SK-N-SH (cell line): ENCODE data around the gene ALDOA. TPM values are rescaled to one million over a fixed set of nuclear protein-coding genes. Genes with fewer than 3 reads are reported as not detected.

Experiments
- CTCF ChIA-PET: fragments of 300-600, 350-600 bp; formaldehyde crosslinking; extraction: SDS; loops from one replicate; lab custom pipeline; 2021; lab: Yijun Ruan, JAX
- POLR2A ChIA-PET: fragments of 350-600 bp; sonication (Branson Sonifier 250); formaldehyde crosslinking; extraction: SDS; loops from one replicate; lab custom pipeline; 2020; ENCODE audit warnings: antibody characterized with exemption, inconsistent platforms; lab: Yijun Ruan, JAX
- DNase-seq: peaks from one replicate; pipeline ENCODE4 v3.0.0; 2012
- H2AFZ ChIP-seq: fragments of 200-600 bp; sonication (generic); 2 replicates; pipeline ENCODE4 v1.8.1; 2016; ENCODE audit warnings: antibody characterized with exemption, mild to moderate bottlenecking, low read depth
- H3F3A ChIP-seq: fragments of 200-600 bp; sonication (generic); replicated peaks from 2 replicates; pipeline ENCODE3; 2016; ENCODE audit warnings: antibody characterized with exemption, mild to moderate bottlenecking; ENCODE audit not compliant: insufficient read depth
- H3K27ac ChIP-seq, 2 experiments: fragments of 200-500 bp in 1 of 2; fragments of 200-600 bp in 1 of 2; sonication (Bioruptor generic) in 1 of 2; sonication (generic), shearing (Covaris generic) in 1 of 2; 2 replicates each; pipeline versions ENCODE4 v1.5.1 to v1.6.1; 2014 to 2016; ENCODE audit warnings: low read depth in 2 of 2, inconsistent platforms in 1 of 2, low read length in 1 of 2, mild to moderate bottlenecking in 1 of 2, mixed read lengths in 1 of 2
- H3K27me3 ChIP-seq: fragments of 200-600 bp; sonication (generic), shearing (Covaris generic); 2 replicates; pipeline ENCODE4 v1.6.1; 2016; ENCODE audit warnings: mixed run types; ENCODE audit not compliant: insufficient read depth
- H3K36me3 ChIP-seq, 2 experiments: fragments of 200-500 bp in 1 of 2; fragments of 200-600 bp in 1 of 2; sonication (Bioruptor generic) in 1 of 2; sonication (generic) in 1 of 2; replicated peaks in 1 of 2; 2 replicates each; pipeline versions ENCODE3 to v1.5.1; 2014 to 2016; ENCODE audit warnings: low read length in 1 of 2, mild to moderate bottlenecking in 1 of 2; ENCODE audit not compliant: insufficient read depth in 2 of 2, control insufficient read depth in 1 of 2
- H3K4me1 ChIP-seq, 2 experiments: fragments of 200-500 bp in 1 of 2; fragments of 200-600 bp in 1 of 2; sonication (Bioruptor generic) in 1 of 2; sonication (generic), shearing (Covaris generic) in 1 of 2; 2 replicates each; pipeline versions ENCODE4 v1.5.1 to v1.6.1; 2014 to 2016; ENCODE audit warnings: low read depth in 1 of 2, low read length in 1 of 2, mixed run types in 1 of 2; ENCODE audit not compliant: insufficient read depth in 2 of 2, control insufficient read depth in 1 of 2
- H3K4me2 ChIP-seq: fragments of 200-600 bp; sonication (generic), shearing (Covaris generic); 2 replicates; pipeline ENCODE4 v1.6.1; 2017; ENCODE audit warnings: mixed run types
- H3K4me3 ChIP-seq, 2 experiments: fragments of 200-500 bp in 1 of 2; fragments of 200-600 bp in 1 of 2; sonication (Bioruptor generic) in 1 of 2; sonication (generic), shearing (Covaris generic) in 1 of 2; 2 replicates each; pipeline versions ENCODE4 v1.5.1 to v1.8.1; 2014 to 2016; ENCODE audit warnings: low read depth in 2 of 2, inconsistent platforms in 1 of 2, low read length in 1 of 2, mild to moderate bottlenecking in 1 of 2, mixed read lengths in 1 of 2, moderate library complexity in 1 of 2
- H3K79me2 ChIP-seq: fragments of 200-600 bp; sonication (generic); 2 replicates; pipeline ENCODE4 v1.8.1; 2017; ENCODE audit warnings: mild to moderate bottlenecking; ENCODE audit not compliant: insufficient read depth
- H3K9ac ChIP-seq: fragments of 200-600 bp; sonication (generic); 2 replicates; pipeline ENCODE4 v1.6.1; 2017; ENCODE audit warnings: mixed run types
- H3K9me2 ChIP-seq: fragments of 200-600 bp; sonication (generic); 2 replicates; pipeline ENCODE4 v1.6.1; 2017; ENCODE audit warnings: mixed run types
- H3K9me3 ChIP-seq: fragments of 200-600 bp; sonication (generic); 2 replicates; pipeline ENCODE4 v1.6.1; 2017; ENCODE audit warnings: mixed run types, mild to moderate bottlenecking, moderate library complexity
- H4K20me1 ChIP-seq: fragments of 200-600 bp; sonication (generic); 2 replicates; pipeline ENCODE4 v1.6.1; 2017; ENCODE audit warnings: mild to moderate bottlenecking, mixed run types; ENCODE audit not compliant: insufficient read depth
- EZH2phosphoT487 ChIP-seq: fragments of 200-600 bp; sonication (generic); IDR thresholded peaks from 2 replicates; pipeline ENCODE4 v1.6.1; 2017; ENCODE audit warnings: low read depth, mixed run types, mild to moderate bottlenecking, antibody characterized with exemption, moderate library complexity, borderline replicate concordance
- FOSL2 ChIP-seq: IDR thresholded peaks from 2 replicates; pipeline ENCODE4 v1.4.0; 2012; ENCODE audit warnings: low read depth, mild to moderate bottlenecking, moderate library complexity, borderline replicate concordance
- FOXM1 ChIP-seq: IDR thresholded peaks from 2 replicates; pipeline ENCODE4 v1.4.0; 2012; ENCODE audit warnings: low read depth, mild to moderate bottlenecking
- GATA2 ChIP-seq: sonication (generic); formaldehyde crosslinking; IDR thresholded peaks from 2 replicates; pipeline ENCODE4 v1.5.0; 2020; ENCODE audit warnings: mild to moderate bottlenecking, missing genetic modification reagents
- NFIC ChIP-seq: IDR thresholded peaks from 2 replicates; pipeline ENCODE4 v1.4.0; 2012; ENCODE audit warnings: borderline replicate concordance
- NRF1 ChIP-seq: IDR thresholded peaks from 2 replicates; pipeline ENCODE4 v1.6.1; 2012; ENCODE audit warnings: low read depth, mild to moderate bottlenecking, low read length
- RAD21 ChIP-seq: IDR thresholded peaks from 2 replicates; pipeline ENCODE4 v1.6.1; 2012; ENCODE audit warnings: mild to moderate bottlenecking, low read length
- RCOR1 ChIP-seq: fragments of 150-350 bp; IDR thresholded peaks from 2 replicates; pipeline ENCODE4 v1.6.1; 2017; ENCODE audit warnings: antibody characterized with exemption, low read length
- RFX5 ChIP-seq: IDR thresholded peaks from 2 replicates; pipeline ENCODE4 v1.6.1; 2012; ENCODE audit warnings: mild to moderate bottlenecking, improper control_type of control experiment, low read length
- SIN3A ChIP-seq: IDR thresholded peaks from 2 replicates; pipeline ENCODE4 v1.6.1; 2012; ENCODE audit warnings: low read depth, mild to moderate bottlenecking, low read length, moderate library complexity, borderline replicate concordance
- SMC3 ChIP-seq: IDR thresholded peaks from 2 replicates; pipeline ENCODE4 v1.6.1; 2012; ENCODE audit warnings: low read depth, low read length, improper control_type of control experiment
- TCF12 ChIP-seq: IDR thresholded peaks from 2 replicates; pipeline ENCODE4 v1.4.0; 2012
- TEAD4 ChIP-seq: IDR thresholded peaks from 2 replicates; pipeline ENCODE4 v1.4.0; 2012; ENCODE audit warnings: mild to moderate bottlenecking, borderline replicate concordance; ENCODE audit not compliant: insufficient read depth
- WGBS: methylation state at CpG from one replicate; pipeline ENCODE4 v1.1.6; 2017; ENCODE audit warnings: low lambda C conversion rate; 5-methylcytosine and 5-hydroxymethylcytosine counted together
- polyA plus RNA-seq, 3 experiments: library from polyadenylated mRNA; depleted of rRNA; stranded (reverse); fragments of >200 nt; gene quantifications; 2 replicates each; pipeline ENCODE4 v1.2.3, GENCODE V29; 2012
- TF ChIP-seq, protein P1 (sequence below): fragments of 150-350 bp; IDR thresholded peaks from 2 replicates; pipeline ENCODE4 v1.6.1; 2017; ENCODE audit warnings: antibody characterized with exemption, low read length, low read depth, borderline replicate concordance
- TF ChIP-seq, protein P2 (sequence below): IDR thresholded peaks from 2 replicates; pipeline ENCODE4 v1.4.0; 2012; ENCODE audit warnings: low read depth, borderline replicate concordance
- TF ChIP-seq, protein P3 (sequence below): fragments of 150-350 bp; IDR thresholded peaks from 2 replicates; pipeline ENCODE4 v1.6.1; 2016; ENCODE audit warnings: mild to moderate bottlenecking, low read depth, low read length

Gene ALDOA
- polyA plus RNA-seq, 1 of the 3 experiments (the other 2 are of a cell fraction) = 641 TPM

DNA sequence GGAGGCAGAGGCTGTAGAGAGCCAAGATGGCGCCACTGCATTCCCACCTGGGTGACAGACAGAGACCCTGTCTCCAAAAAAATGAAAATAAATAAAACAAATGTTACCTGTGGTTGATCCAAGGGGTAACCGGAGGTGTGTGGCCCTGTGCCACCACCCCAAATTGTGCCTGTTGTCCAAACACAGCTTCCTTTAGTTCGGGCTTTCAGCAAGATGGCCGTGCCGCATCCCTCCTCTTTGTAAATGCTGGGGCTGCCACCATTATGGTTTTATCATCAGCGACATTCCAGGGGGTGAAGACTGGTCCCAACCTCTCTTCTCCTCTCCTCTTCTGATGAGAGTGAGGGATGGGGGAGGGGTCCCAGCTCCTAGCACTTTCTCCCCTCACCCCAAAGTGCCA, 42.7 kb upstream of the ALDOA start, which contains the start of gene C16orf92:
TSS of gene C16orf92 (plus strand) at position 312 of the 400 bp plus-strand sequence. CDS start 143 bp downstream, outside the sequence.
- peaks cover 6% of the 10 kb centered on the region for H3F3A ChIP-seq
- H3K9ac ChIP-seq = no peak within 1 kb of the TSS
- no peak for DNase-seq
- no peaks in the 10 kb centered on the region for H3K27me3 ChIP-seq
- POLR2A ChIA-PET = interaction anchor here (1.2 kb wide), 1 partner anchor 9 kb away, joined by 5 read pairs; the partner anchor contains the start of gene TLCD3B
- H3K4me2 ChIP-seq = no peak within 1 kb of the TSS
- H2AFZ ChIP-seq = no peak within 1 kb of the TSS
- H3K27ac ChIP-seq = no peak within 1 kb of the TSS
- H3K4me1 ChIP-seq = peaks cover 0 to 2% of the 10 kb centered on the region in 2 experiments; a peak in 1 of 4 replicates
- WGBS = 83% methylated on average over 6 of the region's 6 CpGs
- CTCF ChIA-PET = interaction anchor here (0.6 to 3.4 kb wide), 6 partner anchors 9 to 322 kb away, joined by 3 to 43 read pairs (median 3); partner anchors contain the start of gene TLCD3B
- no peaks in the 10 kb centered on the region for H3K9me2 ChIP-seq
- no peaks in the 10 kb centered on the region for H3K36me3 ChIP-seq
- no peak within 1 kb of the TSS for H3K4me3 ChIP-seq
- no peaks in the 10 kb centered on the region for H3K9me3 ChIP-seq
- H3K79me2 ChIP-seq = no peaks in the 10 kb centered on the region
- TF ChIP-seq FOXM1 = no peak
- TF ChIP-seq SIN3A = no peak
- TF ChIP-seq RCOR1 = no peak
- TF ChIP-seq, protein P1, sequence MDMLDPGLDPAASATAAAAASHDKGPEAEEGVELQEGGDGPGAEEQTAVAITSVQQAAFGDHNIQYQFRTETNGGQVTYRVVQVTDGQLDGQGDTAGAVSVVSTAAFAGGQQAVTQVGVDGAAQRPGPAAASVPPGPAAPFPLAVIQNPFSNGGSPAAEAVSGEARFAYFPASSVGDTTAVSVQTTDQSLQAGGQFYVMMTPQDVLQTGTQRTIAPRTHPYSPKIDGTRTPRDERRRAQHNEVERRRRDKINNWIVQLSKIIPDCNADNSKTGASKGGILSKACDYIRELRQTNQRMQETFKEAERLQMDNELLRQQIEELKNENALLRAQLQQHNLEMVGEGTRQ = no peak
- no peak for TF ChIP-seq TEAD4
- no peak for TF ChIP-seq RAD21
- no peak for TF ChIP-seq TCF12
- H4K20me1 ChIP-seq = no peaks in the 10 kb centered on the region

DNA sequence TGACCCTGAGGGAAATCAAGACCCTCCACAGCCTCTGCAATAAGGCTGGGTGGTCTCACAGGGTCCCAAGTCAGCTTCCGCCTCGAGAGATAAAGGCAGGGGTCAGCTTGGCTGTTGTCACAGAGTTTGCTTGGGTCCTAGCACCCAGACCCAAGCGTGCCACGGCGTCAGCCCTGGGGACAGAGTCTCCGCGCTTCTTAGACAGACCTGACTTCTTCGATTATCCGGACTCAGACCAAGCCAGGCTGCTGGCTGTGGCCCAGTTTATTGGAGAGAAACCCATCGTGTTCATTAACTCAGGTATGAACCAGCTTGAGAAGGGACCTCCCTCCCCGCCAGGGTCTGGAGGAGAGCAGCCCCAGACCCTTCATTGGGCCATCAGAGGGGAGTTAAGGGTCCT, 42.0 kb upstream of the ALDOA start:
- Histone ChIP-seq H3K36me3 (no peaks in the 10 kb centered on the region), H3F3A (peaks cover 6% of the 10 kb centered on the region), H3K4me2 (no peak overlapping the region), H3K9me3 (no peaks in the 10 kb centered on the region), H3K9me2 (no peaks in the 10 kb centered on the region), H3K9ac (no peak overlapping the region), H2AFZ (no peak overlapping the region), H3K4me1 (peaks cover 0 to 7% of the 10 kb centered on the region in 2 experiments; a peak in 1 of 4 replicates), H3K79me2 (no peaks in the 10 kb centered on the region)
- CTCF ChIA-PET = interaction anchor here (1.1 to 3.4 kb wide), 3 partner anchors 9 to 175 kb away, joined by 3 to 43 read pairs (median 4); partner anchors contain the start of gene TLCD3B
- POLR2A ChIA-PET = interaction anchor here (0.8 to 1.2 kb wide), 2 partner anchors 8 to 17 kb away, joined by 3 to 5 read pairs; partner anchors contain the start of gene TLCD3B
- 61% methylated on average over 8 of the region's 11 CpGs for WGBS
- DNase-seq = no peak
- TF ChIP-seq RAD21 = no peak
- TF ChIP-seq GATA2 (CRISPR knock-in tag) = no peak
- TF ChIP-seq EZH2phosphoT487 = no peak
- TF ChIP-seq, all 33 proteins: peak for 0
- no peaks in the 10 kb centered on the region for H4K20me1 ChIP-seq
- H3K27ac ChIP-seq = no peak overlapping the region
- no peak overlapping the region for H3K4me3 ChIP-seq
- H3K27me3 ChIP-seq = no peaks in the 10 kb centered on the region

DNA sequence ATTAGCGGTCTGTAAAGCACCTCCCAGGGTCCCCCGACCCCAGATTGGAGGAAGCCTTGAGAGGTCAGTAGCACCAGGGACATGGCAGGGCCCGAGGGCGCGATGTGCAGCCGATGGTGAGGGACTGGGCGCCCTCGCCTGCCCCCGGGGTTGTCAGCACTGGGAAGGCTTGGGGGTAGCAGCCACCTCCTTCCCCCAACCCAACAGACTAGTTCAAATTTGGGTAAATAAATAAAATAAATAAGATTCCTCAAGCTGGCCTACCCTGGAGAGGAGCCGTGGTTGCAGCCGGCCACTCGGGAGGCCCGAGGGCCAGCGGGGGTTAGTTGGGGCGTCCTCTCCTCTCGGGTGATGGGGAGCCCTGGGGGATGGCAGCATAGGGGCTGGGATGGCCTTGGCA, 41.1 kb upstream of the ALDOA start:
- H3K4me1 ChIP-seq = peaks cover 0 to 16% of the 10 kb centered on the region in 2 experiments; a peak in 1 of 4 replicates
- no peaks in the 10 kb centered on the region for H3K9me3 ChIP-seq
- no peaks in the 10 kb centered on the region for H4K20me1 ChIP-seq
- H3K27me3 ChIP-seq = no peaks in the 10 kb centered on the region
- H3K4me3 ChIP-seq = no peak overlapping the region
- CTCF ChIA-PET = interaction anchor here (0.6 to 0.9 kb wide), 2 partner anchors 8 to 18 kb away, joined by 3 read pairs; no protein-coding TSS in a partner anchor
- no peak overlapping the region for H2AFZ ChIP-seq
- H3F3A ChIP-seq = peaks cover 6% of the 10 kb centered on the region
- WGBS = 66% methylated on average over 16 of the region's 16 CpGs
- no peaks in the 10 kb centered on the region for H3K36me3 ChIP-seq
- no peak for DNase-seq
- H3K27ac ChIP-seq = no peak overlapping the region
- POLR2A ChIA-PET = no interaction called here
- H3K9me2 ChIP-seq = no peaks in the 10 kb centered on the region
- H3K79me2 ChIP-seq = no peaks in the 10 kb centered on the region
- H3K9ac ChIP-seq = no peak overlapping the region
- no peak overlapping the region for H3K4me2 ChIP-seq
- TF ChIP-seq, protein P2, sequence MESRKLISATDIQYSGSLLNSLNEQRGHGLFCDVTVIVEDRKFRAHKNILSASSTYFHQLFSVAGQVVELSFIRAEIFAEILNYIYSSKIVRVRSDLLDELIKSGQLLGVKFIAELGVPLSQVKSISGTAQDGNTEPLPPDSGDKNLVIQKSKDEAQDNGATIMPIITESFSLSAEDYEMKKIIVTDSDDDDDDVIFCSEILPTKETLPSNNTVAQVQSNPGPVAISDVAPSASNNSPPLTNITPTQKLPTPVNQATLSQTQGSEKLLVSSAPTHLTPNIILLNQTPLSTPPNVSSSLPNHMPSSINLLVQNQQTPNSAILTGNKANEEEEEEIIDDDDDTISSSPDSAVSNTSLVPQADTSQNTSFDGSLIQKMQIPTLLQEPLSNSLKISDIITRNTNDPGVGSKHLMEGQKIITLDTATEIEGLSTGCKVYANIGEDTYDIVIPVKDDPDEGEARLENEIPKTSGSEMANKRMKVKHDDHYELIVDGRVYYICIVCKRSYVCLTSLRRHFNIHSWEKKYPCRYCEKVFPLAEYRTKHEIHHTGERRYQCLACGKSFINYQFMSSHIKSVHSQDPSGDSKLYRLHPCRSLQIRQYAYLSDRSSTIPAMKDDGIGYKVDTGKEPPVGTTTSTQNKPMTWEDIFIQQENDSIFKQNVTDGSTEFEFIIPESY = no peak
- TF ChIP-seq, protein P3, sequence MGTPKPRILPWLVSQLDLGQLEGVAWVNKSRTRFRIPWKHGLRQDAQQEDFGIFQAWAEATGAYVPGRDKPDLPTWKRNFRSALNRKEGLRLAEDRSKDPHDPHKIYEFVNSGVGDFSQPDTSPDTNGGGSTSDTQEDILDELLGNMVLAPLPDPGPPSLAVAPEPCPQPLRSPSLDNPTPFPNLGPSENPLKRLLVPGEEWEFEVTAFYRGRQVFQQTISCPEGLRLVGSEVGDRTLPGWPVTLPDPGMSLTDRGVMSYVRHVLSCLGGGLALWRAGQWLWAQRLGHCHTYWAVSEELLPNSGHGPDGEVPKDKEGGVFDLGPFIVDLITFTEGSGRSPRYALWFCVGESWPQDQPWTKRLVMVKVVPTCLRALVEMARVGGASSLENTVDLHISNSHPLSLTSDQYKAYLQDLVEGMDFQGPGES = no peak
- TF ChIP-seq NRF1 = no peak
- no peak for TF ChIP-seq SMC3
- TF ChIP-seq RCOR1 = no peak
- no peak for TF ChIP-seq RFX5
- TF ChIP-seq, protein P1 = no peak
- no peak for TF ChIP-seq NFIC
- no peak for TF ChIP-seq FOSL2
